Stimulated activated CD4-positive, alpha-beta T cell treated with anti-CD3 and anti-CD28 coated beads, Interleukin-12 subunit alpha, Interleukin-12 subunit beta, amount 100 ng/mL, for 4 hours (primary cell): ENCODE measurements around the gene CSNK1G2.

Experiments used
- DNase-seq: peaks from one replicate; pipeline ENCODE4 v3.0.0-alpha.2; 2020

CSNK1G2 gene

DNA sequence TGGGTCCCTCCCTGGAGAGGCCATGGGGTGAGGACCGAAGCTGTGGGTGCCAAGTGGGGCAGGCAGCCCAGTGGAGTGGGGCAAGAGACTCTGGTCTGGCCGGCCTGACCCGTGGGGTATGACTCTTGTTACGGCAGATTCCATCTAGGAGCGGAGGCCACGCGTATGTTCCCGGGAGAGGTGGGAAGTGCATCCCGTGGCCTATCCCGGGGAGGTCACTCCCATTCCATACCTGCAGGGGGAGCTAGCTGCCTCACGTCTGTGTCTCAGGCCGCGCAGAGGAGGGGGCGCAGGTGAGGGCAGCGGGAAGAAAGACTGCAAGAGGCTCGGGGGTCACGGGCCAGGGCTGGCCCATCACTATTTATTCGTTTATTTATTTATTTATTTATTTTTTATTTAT lies 4.9 kb downstream of the CSNK1G2 start:
- no peak for DNase-seq

DNA sequence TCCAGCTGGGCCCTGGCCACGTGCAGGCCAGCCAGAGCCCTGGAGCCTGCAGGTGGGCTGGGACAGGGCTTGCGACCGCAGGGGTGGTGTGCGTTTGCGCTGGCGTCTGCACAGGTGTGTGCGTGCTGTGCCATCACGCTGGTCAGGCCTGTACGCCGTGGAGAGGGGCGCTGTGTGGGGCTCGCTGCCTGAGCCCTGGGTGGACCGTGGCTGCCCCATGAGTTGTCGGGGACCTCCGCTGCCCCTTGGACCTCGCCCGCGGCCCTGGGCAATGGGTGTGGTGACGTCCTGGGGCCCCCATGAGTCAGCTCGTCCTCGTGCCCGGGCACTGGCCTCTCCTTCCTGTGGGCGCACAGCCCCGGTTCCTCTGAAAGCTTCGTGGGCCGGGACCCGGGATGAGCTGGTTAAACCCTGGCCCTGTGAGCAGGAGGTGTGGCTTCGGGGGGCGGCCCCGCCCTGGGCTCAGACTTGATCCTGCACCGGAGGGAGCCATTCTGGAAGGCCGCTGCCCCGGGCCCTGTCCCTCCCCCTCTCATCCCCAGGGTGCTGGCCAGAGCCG lies 6.8 kb downstream of the CSNK1G2 start:
- no peak for DNase-seq

DNA sequence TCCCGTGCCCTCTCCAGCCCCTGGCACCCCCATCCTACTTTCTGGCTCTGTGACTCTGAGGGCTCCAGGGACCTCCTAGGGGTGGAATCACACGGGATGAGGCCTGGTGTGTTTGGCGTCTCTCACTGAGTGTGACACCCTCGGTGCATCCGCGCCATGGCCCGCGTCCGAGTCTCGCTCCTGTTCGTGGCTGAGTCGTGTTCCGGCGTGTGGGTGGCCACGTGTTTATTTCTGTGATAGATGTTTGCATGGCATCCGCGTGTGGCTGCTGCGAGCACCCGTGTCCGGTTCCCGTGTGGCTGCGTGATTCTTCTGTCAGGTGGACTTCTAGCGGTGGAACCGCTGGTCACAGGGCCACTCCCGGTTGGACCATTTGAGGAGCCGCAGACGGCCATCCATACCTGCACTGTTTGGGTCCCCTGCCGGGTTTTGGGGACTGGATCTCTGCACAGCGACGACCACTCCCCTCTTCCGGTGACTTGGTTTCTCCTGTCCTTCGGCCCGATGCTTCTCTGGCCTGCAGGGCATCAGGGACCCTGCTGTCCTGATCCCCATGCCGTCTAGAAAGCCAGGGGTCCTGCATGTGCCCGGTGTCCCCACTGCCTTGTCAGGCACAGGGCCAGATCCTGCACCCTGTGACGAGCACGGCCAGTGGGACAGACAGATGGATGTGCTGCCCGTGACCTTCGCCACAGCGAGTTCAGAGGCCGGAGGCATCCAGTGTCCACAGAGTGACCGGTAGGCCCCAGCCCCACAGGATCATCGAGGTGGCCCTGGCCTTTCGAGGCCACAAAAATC lies 8.5 kb downstream of the CSNK1G2 start:
- DNase-seq: no peak

DNA sequence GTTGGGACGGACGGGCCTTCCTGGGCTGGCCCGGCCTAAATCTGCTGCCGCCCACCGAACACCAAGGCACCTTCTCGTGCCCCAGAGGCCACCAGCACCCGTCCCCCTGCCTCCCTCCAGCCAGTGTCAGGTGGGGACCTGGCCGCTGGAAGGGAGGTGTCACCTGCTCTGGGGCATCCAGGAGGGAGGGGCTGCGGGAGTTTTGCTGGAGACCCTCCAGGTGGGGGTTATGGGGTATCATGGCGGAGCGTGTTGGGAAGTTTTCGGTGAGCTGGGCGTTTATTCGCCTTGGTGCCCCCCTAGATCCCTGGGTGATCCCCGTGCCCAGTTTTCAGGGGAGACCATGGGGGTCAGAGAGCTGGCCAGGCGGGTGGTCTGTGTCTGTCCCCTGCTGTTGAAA lies 9.7 kb downstream of the CSNK1G2 start:
- no peak for DNase-seq

DNA sequence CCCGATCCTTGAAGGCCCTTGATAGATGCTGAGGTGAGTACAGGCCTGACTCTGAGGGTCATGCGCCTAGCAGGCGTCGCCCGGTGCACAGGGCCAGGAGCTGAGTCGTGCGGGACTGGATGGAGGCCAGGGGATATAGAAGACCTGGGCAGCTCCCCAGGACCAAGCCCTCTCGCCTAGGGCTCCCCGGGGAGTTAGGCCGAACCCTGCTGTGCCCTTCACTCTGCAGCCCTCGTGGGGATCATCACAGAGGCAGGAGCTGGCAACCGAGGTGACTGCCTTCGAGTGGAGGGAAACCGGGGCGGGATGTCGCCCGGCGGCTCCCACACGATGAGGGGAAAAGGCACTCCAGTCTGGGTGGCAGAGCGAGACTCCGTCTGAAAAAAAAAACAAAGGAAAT lies 11.7 kb downstream of the CSNK1G2 start:
- no peak for DNase-seq

DNA sequence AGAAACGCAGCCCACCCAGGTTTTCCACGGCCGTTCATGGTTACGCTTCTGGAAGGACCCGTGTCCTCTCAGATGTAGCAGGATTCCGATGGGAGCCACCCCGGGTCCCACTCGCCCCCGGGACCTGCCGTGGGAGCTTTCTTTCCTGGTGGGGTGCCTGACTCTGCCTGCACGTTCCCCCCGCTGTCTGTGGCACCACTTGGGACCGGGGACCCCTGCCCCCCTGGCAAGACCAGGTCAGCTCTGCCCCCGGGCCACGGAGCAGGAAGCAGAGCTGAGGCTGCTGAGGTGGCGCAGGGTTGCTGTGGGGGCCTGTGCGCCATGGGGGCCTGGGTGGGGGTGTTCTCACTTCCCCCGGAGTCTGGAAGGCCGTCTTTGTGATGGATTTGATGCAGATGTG lies 12.1 kb downstream of the CSNK1G2 start:
- DNase-seq: no peak

DNA sequence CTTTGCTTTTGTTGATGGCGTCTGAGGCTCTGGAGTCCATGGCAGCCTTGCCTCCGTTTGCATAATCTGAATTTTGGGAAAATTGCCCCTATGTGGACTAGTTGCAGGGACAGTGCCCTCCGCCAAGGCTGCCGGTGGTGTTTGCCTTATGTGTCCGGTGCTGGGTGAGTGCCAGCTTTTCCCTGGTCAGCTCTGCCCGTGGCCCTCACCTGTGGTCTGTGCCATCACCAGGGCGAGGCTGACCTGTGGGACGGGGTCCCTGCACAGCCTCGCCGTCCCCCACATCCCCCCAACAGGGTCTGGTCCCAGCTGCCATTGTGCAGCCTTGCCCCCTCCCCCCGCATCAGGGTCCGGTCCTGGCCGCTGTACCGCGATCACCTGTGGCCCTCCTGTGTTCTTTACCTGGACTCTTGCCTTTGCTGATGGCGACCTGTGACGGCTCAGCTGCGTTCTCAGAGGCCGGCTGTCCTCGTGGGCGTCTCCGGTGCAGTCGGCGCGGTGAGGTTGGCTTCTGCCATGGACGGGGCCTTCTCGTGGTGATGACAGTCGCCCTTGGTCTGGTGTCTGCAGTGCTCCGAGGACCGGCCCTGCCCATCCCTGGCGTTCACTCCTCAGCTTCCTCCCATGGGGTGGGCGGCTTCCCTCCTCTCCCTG lies 12.6 kb downstream of the CSNK1G2 start:
- DNase-seq: no peak

DNA sequence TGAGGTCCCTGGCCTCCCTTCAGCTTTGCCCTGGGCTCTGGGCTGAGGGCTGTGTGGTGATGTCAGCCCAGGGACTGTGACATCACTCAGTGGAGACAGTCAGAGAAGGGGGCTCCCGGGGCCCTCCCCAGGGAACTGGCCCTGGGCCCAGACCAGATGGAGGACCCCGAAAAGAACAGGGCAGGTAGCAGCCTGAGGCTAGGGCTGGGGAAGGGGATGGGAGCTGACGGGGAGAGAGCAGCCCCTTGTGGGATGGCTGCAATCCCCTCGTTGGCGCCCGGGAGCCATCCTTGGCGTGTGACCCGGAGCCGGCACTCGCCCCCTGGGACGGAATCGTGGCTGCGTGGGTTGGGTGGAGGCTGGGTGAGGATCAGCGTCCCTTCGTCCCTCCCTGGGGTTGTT lies 13.6 kb downstream of the CSNK1G2 start:
- DNase-seq: no peak

DNA sequence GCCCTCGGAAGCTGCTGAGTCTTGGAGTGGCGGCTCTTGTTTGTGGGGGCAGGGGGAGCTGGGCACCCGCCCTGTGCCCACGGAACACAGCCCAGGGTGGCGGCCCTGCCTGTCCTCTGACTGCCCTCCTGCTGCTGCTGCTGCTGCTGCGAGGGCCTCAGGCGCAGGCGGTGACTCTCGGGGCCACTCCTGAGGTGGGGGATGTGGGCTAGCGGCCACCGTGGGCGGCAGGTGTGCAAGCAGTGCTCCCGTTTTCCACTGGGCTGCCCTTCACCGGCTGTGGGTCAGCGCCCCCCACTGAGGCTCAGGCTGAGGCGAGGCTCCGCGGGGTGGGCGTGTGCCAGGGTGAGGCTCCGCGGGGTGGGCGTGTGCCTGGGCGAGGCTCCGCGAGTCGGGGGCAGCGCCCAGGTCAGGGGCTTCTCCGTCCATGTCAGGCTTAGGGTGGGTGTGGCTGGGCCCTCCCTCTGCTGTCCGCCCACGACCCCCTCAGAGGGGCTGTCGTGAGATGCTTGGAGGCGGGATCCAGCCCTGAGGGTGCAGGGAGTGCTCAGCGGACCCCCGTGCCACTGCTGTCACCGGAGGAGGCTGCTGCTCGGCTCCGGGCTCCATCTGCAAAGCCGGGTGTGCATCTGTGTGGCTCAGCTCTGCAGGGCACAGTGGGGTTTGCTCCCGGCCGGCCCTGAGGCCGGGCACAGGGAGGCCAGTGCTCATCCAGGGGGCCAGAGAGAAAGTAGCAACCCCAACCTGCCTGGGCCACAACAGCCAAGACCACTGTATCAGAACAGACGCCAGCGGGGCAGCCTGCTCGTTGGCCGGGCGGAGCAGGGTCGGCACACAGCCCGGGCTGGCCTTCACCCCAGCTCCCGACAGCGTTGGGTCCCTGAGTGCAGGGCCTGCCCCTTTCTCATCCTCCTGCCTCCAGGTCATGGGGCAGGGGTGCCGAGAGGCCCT lies 14.5 kb downstream of the CSNK1G2 start:
- no peak for DNase-seq

DNA sequence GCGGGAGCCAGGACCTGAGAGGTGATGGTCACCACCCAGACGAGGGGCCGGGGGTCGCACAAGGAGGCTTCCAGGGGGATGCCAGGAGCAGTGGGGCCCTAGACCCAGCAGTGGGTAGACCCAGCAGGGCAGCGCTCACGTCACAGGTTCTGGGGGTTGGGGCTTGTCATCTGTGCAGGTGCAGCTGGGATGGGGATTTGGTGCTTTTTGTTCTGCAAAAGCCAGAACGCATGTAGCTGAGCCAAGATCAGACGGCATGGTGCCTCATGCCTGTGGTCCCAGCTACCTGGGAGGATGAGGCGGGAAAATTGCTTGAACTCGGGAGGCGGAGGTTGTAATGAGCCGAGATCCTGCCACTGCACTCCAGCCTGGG lies 15.1 kb downstream of the CSNK1G2 start:
- DNase-seq: no peak

DNA sequence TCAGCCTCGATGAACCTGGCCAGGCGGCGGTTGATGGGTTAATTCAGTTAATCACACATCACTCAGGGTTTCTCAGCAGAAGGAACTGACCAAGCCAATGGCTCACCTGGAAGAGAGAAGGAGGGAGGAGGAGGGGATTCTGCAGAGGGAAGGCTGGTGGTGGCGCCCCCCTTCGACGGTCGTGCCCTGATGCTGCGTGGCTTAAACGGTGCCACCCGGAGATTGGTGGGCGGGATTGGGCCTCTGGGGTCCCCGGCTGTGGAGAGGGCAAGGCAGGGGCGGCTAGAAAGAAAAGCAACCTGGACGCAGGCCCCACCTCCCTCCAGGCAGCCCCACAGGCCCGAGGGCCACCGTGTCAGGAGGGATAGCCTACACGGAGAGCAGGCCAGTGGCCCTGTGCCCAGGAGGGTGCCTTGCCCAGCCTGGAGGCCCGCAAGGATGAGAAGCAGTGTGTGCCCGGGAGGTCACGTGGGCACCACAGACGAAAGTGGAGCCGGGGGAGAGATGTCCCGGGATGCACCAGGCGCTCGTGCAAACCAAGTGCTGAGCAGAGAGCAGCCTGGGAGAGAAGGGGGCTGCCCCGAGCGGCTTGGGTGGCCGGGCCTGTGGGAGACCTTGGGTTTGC lies 16.0 kb downstream of the CSNK1G2 start:
- DNase-seq: no peak

DNA sequence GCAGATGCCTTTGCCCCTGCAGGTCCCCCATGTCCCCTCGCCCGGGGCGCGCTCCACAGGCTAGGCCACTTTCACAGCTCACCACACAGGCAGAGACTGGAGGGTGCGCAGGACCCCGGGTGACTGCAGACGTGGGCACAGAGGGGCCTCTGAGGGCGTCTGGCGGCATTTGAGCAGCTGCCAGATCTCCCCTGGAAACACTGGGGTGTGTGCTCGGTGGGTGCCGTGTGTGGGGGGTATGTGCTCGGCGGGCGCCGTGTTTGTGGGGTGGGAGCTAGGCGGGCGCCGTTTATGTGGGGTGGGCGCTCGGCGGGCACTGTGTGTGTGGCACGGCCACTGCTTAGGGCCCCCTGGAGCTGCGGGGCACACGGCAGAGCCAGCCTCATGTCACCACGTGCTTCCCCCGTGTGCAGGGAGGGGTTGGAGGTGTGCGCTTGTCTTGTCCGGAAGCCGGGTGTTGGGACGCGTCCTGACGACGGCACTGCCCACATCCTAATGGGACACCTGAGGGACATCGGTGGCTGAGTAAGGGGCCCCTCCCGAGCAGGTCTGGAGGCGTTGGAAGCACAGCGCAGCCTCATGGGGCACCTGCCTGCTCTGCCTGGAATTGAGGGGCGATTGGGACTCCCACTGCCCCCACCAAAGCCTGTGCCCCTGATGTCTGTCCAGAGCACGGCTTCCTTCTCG lies 16.7 kb downstream of the CSNK1G2 start:
- DNase-seq: no peak

DNA sequence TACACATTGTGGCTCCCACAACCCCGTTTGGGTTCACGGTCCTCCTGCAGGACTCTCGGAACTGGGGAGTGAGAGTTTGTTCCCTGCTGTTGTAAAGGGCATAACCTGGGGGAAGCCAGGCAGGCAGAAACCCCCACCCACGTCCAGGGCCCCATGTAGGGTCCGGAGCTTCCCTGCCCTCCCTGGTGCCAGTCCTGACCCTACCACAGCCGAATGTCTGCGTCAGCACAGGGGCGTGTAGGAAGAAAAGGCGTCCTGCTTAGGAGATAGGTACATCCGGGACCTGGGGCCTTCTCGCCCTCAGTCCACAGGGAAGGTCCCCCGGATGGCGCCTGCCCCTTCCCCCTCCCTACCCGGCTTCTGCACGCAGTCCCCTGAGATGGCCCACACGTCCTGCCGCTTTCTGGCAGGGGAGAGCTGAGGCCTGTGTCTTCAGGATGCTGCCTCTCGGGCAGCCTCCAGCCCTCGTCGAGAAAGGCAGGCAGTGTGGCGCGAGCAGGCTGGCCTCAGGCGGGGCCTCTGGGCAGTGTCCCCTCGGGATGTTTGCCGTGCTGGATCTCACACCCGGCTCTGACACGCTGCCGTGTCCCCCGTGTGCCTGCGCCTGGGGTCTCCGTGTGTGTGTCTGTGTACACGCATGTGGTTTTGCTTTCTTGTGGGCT lies 19.1 kb downstream of the CSNK1G2 start:
- DNase-seq: no peak

DNA sequence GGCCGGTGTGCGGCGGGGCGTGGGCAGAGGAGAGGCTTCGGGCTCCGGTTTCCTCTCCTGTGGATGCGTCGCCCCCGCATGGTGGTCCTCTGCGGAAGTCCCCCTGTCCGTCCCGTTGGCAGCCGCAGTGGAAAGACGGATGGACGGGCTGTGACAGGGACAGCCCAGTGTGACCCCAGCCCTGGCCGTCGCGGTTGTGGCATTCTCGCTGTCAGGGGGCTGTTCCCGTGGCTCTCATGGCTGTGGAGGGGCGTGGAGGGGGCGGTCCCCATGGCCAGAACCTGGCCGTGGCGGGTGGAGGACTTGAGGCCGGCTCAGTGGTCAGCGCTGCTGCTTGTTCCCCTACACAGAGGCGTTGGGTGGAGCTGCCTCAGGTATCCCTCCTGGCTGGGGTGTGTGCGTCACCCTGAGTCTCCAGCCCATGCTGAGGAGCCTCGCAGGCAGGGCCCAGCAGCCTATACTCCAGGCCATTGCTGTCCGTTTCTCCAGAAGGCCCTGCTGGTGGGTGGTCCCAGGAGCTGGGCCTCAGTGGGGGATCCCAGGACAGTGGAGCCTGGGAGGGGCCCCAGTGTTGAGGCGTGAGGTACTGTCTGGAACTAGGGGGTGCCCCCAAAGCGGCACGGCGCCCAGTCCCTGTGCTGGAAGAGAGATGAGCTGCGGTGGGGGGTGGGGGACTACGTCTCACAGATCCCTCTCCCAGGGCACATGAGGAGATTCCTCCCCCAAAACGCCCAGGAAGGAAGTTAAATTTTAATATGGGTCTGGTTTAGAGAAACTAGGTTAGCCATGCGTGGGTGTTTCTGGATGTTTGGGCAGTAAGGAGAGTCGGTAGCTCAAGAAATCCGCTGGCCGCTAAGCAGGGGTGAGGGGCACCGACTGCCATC lies 20.3 kb downstream of the CSNK1G2 start:
- DNase-seq: no peak

DNA sequence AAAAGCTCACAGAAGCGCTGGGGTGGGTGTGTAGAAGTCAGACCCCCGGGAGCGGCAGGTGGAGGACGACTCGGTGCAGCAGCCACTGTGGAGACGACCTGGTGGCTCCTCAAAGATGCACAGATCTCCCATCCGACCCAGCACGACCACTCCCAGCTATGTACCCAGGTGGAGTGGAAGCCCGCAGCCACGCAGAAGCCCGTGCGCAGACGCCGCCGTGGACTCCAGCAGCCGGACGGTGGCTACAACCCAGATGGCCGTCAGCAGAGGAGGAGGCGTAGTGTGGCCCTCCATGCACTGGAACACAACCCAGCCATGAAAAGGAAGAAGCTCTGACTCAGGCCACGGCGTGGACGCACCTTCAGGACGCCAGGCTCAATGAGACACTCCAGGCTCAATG lies 21.7 kb downstream of the CSNK1G2 start:
- no peak for DNase-seq

DNA sequence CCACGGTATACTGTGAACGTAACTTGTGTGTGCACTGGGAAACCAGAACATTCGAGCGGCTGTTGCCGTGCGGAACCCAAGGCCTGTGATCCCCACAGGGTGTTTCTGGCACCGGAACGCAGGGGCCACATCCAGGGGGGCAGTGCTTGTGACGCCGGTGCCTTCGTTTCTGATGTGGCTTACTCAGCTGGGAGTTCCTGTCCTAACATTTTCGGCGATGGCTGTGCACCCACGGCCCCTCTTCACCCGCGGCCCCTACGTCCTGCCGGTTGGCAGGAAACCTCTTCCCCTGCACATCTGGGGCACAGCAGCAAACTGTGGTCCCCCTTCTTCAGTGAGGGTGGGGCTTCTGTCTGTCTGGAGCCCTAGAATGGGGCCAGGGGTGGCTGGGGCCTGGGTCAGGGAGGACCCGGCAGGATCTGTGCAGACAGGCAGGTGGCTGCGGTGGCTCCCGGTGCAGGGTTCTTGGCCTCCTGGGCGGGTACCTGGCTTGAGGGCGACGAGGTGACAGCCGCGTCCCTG lies 26.2 kb downstream of the CSNK1G2 start:
- DNase-seq: no peak

DNA sequence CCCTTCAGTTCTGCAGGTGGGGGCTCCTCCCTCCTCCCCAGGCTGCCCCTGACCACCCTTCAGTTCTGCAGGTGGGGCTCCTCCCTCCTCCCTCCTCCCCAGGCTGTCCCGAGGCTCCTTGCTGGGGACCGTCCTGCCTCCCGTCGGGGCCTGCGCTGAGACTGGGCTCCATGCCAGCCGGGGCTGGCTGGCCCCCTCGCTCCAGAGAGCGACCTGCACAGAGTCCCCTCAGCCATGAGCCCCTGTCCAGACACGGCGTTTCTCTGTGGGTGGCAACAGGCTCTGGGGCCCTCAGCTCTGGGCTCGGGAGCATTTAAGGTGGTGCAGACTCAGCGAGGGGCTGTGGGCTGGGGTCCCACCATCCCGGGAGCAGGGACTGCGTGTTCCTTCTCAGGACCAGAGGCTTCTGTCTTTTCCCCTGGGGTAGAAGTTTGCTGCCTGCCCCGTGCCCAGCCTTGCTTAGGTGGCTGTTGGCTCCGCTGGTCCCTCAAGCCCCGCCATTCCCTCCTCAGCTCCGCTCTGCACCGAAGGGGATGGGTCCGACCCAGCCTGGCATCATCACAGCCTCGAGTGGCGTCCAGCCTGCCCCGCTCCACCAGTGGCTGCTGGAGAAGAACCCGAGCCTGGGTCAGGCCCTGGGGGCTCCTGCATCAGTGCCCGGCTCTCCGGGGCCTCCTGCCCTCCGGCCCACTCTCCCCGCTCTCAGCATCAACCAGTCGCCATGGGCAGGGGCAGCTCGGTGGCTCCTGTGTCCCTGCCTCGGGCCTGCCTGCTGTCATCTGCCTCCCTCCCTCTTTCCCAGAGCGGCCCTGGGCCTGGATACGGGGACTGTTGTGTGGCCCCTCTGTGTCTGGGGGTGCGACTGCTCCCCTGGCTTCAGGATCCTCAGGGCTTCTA lies 27.6 kb downstream of the CSNK1G2 start:
- DNase-seq: no peak

DNA sequence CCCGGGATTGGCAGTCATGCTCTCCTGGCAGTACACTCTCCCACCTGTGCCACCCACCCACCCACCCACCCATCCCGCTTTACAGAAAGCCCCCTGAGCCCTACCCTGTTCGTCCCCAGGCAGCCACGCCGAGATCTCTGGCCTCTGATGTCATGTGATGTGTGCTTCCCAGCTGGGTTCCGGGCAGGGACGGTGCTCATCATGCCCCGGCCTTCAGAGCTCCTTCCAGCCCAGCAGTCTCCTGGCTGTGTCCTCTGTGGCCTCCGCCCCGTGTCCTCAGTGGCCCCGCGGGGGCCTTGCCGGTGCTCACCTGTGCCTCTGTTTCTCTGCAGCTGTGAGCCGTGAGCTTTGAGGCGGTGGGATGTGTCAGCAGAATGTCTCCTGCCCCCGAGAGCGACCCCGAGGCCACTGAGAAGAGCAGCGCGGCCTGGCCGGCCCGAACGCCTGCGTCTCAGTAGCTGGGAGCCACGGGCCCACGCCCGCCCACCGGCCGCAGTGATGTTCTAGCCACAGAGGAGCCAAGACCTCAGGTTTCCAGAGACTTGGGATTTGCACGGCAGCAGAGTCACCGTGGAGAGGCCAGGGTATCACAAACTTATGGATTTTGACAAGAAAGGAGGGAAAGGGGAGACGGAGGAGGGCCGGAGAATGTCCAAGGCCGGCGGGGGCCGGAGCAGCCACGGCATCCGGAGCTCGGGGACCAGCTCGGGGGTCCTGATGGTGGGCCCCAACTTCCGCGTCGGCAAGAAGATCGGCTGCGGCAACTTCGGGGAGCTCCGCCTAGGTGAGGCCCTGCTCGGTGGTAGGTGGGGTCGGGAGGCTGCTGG lies 28.4 kb downstream of the CSNK1G2 start:
- no peak for DNase-seq
